ENCODE results near the gene GTF2H4.
A peak's percentile ranks its signal among the peaks of the same experiment; 100 is the strongest.
"Not testable (repeated sequence)": the region's sequence is repeated elsewhere in the genome, so short reads cannot be mapped to it uniquely, and the experiment has no call there.

The GTF2H4 gene

GRCh38 chr6:30924040-30924627 is 16.1 kb downstream of the GTF2H4 start:
- not testable (repeated sequence) for DNase-seq (ENCODE audit: low read depth)

DNA sequence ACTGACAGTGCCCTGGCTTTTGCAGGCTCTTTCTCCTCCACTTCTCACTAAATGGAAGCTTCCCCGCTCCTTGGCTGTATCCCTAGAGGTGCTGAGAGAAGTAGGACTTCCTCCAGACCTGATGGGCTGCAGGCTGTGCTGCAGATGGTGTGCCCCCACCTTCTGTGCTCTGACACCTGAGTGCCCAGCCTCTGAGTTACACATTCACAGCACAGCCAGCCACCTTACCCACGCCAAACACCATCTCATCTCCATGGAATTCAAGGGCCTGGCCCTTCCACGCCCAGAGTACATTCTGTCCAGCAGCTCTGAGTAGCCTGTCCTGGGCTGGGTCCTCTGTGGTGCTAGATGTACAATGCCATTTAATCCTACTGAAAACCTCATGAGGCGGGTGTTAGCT is 18.6 kb downstream of the GTF2H4 start:
- DNase-seq (ENCODE audit: low read depth), result peak; percentile 40

DNA sequence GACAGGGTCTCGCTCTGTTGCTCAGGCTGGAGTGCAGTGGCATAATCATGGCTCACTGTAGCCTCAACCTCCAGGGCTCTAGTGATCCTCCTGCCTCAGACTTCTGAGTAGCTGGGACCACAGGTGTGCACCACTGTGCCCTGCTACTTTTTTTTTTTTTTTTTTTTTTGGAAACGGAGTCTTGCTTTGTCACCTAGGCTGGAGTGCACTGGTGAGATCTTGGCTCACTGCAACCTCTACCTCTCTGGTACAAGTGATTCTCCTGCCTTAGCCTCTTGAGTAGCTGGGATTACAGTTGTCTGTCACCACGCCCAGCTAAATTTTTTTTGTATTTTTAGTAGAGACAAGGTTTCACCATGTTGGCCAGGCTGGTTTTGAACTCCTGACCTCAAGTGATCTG is 19.1 kb downstream of the GTF2H4 start:
- not testable (repeated sequence) for DNase-seq (ENCODE audit: low read depth)

DNA sequence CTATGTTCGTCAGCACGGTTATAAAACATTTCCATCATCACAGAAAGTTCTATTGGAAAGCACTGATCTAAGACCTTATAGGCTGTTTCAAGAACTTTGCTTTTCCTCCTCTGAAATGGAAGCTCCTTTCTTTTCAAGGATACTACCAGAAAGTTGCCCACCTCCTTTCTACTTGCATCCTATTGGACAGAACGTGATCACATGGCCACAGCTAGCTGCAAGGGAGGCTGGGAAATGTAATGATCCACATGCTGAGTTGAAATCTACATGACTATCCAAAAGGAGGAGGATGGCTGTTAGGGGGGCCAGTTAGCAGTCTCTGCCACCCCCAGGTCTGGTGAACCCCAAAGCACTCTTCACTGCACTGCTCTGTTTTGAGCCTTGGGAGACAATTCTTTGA is 20.7 kb downstream of the GTF2H4 start:
- DNase-seq (ENCODE audit: low read depth), result no peak

DNA sequence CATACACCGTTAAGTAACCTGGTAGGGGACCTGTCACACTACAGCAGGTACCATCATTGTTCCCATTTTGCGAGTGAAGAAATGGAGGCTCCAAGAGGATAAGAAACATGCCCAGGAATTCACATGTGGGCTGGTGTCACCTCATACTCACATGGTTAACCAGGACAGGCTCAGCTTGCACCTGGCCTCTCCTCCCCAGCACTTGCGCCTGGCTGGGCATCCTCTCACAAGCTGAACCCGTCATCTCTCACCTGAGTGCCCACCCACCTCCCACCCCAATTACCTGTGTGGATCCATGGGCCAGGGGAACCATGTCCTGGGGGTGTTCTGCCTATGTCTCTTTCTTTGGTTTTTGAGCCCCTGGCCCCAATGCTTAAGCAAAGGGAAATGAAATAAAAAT is 22.5 kb downstream of the GTF2H4 start:
- DNase-seq (ENCODE audit: low read depth), result no peak

DNA sequence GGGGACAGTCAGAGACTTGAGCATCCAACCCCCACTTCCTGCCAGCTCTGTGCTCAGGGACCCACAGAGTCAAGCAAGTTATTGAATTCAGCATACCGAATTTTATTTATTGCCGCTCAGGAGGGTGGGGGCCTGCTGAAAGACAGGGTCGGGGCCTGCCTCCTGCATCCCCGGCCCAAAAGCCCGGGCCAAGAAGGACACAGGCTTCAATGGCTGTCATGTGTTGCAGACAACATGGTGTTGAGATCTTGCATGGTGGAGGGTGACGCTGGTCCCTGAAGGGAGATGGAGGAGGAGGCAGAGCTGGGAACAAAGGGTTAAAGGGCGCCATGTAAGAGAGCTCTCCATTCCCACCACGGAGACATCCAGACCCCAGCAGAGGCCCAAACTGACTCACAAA is 23.3 kb downstream of the GTF2H4 start:
- no peak for DNase-seq (ENCODE audit: low read depth)

- DNase-seq (ENCODE audit: low read depth), result no peak
These were observed 24.1 kb downstream of the GTF2H4 start, which contains the start of gene SFTA2 for GRCh38 chr6:30931969-30932645. Gene SFTA2 (minus strand): TSS chr6:30932170. CDS start chr6:30932096, 74 bp downstream.

GRCh38 chr6:30932665-30933365 is 24.8 kb downstream of the GTF2H4 start:
- no peak for DNase-seq (ENCODE audit: low read depth)

DNA sequence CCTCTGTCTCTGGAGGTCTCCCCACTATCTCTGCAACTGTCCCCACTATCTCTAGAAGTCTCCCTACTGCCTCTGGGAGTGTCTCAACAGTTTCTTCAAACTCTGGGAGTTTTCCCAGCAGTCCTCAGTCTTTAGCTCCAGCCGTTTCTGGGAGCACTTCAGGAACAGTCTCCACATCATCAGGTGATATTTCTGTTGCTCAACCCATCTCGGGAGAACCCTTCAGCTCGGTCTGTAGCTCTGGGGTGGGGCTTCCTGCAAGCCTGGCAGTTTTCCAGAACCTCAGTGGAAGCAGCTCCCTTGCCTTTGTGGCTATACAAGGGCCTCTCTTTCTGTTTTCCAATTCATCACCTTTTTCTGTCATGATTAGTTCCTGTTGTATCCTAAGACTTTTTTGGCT is 27.0 kb downstream of the GTF2H4 start:
- DNase-seq (ENCODE audit: low read depth), result peak; percentile 77

GRCh38 chr6:30937265-30937664 is 29.3 kb downstream of the GTF2H4 start:
- DNase-seq (ENCODE audit: low read depth), result no peak

DNA sequence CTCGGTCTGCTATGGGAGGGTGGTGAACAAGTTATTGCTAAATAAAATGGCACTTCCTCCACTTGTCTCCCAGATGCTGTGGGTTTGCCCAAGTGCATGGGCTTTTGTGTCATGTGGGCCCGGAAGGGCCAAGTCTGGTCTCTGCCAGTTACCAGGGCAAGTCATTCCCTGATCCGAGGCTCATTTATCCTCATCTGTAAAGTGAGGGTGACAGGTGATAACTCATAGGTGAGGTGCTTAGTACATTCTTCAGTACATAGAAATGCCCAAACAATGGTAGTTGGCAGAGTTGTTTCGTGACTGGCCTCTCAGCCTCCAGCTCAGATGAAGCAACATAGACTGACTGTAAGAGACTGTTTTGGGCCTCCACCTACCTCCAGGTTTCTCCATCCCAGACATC is 30.7 kb downstream of the GTF2H4 start:
- no peak for DNase-seq (ENCODE audit: low read depth)

DNA sequence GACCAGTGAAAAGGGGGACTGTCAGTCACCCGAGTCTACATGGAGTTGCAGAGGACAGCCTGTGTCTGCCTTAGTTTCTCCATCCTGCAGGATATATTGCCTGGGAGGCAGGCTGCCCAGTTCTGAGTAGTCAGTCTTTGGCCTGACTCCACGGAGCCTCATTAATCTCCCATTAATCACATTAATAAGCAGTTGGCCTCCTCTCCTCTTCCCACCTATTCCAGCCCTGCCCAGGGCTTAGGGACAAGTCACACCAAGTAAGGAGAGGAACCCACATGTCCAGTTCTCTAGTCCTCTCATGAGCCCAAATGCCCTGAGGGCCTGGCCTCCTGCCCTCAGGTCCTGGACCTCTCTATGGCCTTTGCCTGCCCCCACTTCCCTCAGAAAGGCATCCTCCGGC is 31.5 kb downstream of the GTF2H4 start:
- no peak for DNase-seq (ENCODE audit: low read depth)

- DNase-seq (ENCODE audit: low read depth), result no peak
These were observed 32.5 kb downstream of the GTF2H4 start, which contains the start of gene MUCL3 for GRCh38 chr6:30940361-30940986. Gene MUCL3 (plus strand): TSS chr6:30940973. CDS start chr6:30941000, 27 bp downstream.

- DNase-seq (ENCODE audit: low read depth), result peak; percentile 82
These were observed 34.5 kb downstream of the GTF2H4 start for GRCh38 chr6:30942338-30943060.

GRCh38 chr6:30944051-30944450 is 36.0 kb downstream of the GTF2H4 start:
- no peak for DNase-seq (ENCODE audit: low read depth)

GRCh38 chr6:30945281-30945680 is 37.3 kb downstream of the GTF2H4 start:
- no peak for DNase-seq (ENCODE audit: low read depth)

DNA sequence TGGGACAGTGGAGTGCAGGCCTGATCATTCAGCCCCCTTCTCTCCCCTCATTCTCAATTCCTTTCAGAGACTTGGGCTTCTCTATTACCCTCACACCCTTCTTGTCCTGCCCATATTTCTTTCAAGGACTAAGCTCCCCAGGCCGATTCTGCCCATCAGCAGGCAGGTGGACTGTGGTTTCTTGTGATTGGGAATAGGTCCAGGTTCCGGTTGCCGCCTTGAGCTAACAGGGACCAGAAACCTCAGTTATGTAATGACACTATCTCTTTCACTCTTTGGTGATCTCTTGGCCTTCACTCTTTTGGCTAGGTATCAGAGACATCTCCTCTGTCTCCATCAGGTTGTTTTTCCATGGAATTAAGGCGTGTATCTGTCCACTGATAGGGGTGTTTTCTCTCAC is 39.2 kb downstream of the GTF2H4 start:
- DNase-seq (ENCODE audit: low read depth), result no peak

DNA sequence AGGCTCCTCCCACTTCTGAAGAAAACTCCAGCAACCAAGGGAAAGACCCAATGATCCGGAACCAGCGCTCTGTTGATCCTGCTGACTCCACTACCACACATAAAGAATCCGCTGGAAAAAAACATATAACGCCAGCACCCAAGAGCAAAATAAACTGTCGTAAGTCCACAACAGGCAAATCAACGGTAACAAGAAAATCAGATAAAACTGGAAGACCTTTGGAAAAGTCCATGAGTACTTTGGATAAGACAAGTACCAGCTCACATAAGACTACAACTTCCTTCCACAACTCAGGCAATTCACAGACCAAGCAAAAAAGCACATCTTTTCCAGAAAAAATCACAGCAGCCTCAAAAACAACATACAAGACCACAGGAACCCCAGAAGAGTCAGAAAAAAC is 40.8 kb downstream of the GTF2H4 start:
- no peak for DNase-seq (ENCODE audit: low read depth)

DNA sequence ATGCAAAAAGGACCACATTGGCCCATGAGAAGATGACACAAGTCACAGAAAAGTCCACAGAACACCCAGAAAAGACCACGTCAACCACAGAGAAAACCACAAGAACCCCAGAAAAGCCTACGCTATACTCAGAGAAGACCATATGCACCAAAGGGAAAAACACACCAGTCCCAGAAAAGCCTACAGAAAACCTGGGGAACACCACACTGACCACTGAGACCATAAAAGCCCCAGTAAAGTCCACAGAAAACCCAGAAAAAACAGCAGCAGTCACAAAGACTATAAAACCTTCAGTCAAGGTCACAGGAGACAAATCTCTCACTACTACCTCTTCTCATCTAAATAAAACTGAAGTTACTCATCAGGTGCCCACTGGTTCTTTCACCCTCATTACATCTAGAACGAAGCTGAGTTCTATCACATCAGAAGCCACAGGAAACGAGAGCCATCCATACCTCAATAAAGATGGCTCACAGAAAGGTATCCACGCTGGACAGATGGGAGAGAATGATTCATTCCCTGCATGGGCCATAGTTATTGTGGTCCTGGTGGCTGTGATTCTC is 44.0 kb downstream of the GTF2H4 start:
- no peak for DNase-seq (ENCODE audit: low read depth)

DNA sequence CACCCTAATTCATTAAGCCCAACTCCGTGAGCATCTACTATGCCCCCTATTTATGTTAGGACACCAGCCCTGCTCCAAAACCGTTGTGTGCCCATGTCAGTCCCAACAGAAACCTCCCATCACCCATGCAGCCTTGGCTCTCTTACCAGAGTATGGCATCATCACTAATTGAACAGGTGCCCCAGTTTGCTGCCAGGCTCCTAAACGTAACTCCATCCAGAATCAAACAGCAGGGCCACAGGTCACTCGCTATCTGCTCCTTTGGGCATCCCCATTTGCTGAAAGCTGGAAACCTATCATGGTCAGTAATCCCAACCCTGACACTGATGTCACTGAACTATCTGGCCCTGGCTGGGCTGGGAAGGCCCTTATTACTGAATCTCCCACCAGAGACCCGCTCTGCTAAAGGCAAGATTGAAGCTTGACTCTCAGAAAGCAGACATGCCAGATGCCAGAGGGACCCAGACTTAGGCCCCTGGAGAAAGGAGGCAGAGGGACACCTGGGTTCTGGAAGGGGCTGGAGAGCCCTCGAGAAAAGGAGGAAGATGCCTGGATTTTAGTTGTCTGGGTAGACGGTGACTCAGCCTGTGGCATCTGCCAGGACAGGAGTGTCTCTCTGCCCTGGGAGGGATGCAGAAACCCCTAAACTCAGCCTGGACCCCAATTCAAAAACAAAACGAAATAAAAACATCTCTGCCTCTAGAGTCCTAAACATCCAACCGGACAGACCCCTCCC is 46.8 kb downstream of the GTF2H4 start:
- DNase-seq (ENCODE audit: low read depth), result no peak

Measured in amniotic epithelial cell (primary cell).